GM12872 (cell line): ENCODE measurements around the gene SLC37A1.

Experiments
- TF ChIP-seq, protein P1 (sequence below): IDR thresholded peaks from 3 replicates; pipeline ENCODE4 v1.5.1; 2011; ENCODE audit warnings: low read depth, mild to moderate bottlenecking, low read length, moderate library complexity; ENCODE audit not compliant: insufficient read depth

The SLC37A1 gene

DNA sequence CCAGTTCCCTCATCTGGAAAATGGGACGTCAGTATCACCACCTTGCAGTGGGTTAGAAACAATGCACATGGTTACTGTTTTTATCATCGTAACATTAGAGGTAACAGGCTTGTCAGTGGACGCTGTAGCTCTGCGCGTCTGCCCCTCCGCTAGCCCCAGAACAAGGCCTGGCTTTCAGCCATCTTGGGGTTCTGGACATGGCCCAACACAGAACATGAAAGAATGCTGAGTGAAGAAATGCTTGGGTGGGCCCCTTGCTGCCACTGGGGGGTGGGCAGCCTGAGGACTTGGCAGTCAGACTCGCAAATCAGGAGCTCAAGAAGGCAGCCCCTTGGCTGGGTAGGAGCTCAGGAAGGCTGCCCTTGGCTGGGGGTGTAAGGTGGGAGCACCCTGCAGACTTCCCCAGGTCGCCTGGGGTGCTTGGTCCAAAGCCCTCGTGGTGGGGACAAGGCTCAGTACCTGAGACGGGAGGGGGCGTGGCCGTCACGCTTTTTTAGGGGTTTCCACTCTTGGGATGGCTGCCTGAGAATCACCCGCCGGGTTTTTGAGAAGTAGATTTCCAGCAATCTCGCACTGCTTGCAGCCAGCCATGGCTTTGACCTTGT lies 51.7 kb downstream of the SLC37A1 start:
- TF ChIP-seq, protein P1, sequence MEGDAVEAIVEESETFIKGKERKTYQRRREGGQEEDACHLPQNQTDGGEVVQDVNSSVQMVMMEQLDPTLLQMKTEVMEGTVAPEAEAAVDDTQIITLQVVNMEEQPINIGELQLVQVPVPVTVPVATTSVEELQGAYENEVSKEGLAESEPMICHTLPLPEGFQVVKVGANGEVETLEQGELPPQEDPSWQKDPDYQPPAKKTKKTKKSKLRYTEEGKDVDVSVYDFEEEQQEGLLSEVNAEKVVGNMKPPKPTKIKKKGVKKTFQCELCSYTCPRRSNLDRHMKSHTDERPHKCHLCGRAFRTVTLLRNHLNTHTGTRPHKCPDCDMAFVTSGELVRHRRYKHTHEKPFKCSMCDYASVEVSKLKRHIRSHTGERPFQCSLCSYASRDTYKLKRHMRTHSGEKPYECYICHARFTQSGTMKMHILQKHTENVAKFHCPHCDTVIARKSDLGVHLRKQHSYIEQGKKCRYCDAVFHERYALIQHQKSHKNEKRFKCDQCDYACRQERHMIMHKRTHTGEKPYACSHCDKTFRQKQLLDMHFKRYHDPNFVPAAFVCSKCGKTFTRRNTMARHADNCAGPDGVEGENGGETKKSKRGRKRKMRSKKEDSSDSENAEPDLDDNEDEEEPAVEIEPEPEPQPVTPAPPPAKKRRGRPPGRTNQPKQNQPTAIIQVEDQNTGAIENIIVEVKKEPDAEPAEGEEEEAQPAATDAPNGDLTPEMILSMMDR: no peak

DNA sequence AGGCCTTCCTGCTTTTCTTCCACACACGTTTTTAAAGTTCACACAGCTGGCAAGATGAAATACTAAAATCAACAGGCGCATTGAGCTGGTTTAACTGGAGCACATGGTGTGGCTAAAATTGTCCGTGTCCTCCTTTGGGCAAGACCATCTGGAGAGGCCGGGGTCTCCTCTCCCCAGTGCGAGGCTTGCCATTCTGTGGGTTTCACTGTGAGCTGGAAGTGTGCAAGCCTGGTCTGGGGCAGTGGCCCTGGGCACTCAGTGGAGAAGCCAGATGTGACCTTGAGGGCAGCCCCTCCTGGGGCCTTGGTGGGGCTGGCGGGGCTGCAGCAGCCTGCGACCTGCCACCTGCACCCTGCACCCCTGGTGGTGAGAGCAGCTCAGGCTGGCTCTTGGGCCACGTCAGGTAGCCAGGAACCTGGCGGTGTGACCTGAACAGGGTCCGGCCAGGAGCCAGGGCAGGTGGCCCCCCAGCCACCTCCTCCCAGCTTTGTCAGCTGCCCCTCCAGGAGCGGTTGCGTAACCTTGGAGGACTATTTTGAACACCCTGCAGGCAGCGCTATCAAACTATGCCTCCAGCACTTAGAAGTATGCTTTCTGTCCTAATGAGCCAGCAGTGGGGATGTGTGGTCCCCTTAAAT lies 52.4 kb downstream of the SLC37A1 start:
- TF ChIP-seq, protein P1: no peak

DNA sequence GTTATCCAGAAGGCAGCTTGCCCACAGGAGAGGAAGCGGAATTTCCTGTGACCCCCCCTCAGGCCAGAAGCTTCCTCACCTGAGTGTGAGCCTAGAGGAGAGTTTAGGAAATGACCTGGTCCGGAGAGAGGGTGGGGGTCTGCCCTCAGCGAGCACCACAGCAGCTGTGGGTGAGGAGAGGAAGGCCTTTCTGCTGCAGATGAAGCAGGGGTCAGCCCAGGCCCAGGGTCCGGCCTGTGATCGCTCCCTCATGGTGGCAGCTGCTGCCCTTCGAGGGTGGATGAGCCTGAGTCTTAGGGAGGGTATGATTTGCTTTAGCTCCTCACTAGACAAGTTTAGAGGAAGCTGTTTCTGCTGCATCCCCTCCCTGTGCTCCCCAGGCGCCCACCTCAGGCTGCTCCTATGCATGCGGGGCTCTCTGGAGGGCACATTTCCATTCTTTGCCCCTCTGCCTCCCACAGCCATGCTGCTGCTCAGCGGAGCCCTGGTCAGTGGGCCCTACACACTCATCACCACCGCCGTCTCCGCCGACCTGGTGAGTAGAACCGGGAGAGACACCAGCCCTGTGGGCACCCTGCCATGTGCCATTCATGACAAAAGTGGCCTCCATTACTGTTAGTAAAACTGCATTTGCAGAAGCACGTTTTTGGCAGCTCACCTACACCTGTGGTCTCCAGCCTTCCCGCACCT lies 53.0 kb downstream of the SLC37A1 start:
- TF ChIP-seq, protein P1: no peak

DNA sequence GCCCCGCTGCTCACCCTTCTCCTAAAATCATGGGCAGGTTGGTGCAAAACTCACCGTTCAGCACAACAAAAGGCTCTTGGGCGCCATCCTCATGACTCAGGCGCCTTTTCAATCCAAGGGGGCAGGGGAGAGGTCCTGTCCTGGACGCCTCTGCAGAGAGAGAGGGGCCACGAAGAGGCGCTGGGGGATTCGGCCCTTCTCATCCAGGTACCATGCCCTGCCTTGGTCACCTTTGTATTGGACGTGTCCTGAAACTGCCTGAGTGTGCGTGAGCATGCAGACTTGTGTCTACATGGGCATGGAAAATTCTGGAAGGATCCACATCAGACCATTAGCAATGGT lies 53.5 kb downstream of the SLC37A1 start:
- TF ChIP-seq, protein P1: no peak

DNA sequence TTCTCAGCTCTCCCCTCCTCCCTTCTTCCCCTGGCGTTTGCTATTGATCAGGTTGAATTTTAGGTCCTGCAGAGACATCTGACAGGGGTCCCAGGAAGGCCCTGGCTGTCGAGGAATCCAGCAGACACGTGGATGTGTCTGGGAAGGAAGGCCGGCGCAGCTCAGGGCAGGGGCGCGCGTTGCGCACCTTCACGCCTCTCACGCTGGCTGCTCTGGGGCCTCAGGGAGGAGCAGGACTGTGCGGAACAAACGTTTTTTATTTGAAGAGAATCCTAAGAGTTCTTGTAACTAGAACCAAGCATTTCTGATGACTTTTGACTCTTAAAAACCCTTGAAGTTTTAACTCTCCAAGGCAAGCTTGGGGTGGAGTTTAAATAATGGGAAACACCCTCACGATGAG lies 54.2 kb downstream of the SLC37A1 start:
- TF ChIP-seq, protein P1: no peak

DNA sequence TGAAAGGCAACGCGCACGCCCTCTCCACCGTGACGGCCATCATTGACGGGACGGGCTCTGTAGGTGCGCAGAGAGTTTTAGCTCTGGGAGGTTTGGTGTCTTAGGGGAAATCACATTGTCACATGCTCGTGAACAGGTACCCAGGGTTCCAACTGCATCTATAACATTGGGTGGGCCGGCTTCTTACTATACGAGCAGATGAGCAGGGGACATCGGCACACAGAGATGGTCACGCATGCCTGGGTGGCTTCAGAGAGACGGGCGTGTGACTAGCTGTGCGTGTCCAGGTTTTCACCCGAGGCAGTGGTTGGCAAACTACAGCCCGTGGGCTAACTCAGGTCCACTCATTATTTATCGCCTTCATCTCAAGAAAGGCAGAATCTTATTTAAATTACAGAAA lies 54.7 kb downstream of the SLC37A1 start:
- TF ChIP-seq, protein P1: no peak

DNA sequence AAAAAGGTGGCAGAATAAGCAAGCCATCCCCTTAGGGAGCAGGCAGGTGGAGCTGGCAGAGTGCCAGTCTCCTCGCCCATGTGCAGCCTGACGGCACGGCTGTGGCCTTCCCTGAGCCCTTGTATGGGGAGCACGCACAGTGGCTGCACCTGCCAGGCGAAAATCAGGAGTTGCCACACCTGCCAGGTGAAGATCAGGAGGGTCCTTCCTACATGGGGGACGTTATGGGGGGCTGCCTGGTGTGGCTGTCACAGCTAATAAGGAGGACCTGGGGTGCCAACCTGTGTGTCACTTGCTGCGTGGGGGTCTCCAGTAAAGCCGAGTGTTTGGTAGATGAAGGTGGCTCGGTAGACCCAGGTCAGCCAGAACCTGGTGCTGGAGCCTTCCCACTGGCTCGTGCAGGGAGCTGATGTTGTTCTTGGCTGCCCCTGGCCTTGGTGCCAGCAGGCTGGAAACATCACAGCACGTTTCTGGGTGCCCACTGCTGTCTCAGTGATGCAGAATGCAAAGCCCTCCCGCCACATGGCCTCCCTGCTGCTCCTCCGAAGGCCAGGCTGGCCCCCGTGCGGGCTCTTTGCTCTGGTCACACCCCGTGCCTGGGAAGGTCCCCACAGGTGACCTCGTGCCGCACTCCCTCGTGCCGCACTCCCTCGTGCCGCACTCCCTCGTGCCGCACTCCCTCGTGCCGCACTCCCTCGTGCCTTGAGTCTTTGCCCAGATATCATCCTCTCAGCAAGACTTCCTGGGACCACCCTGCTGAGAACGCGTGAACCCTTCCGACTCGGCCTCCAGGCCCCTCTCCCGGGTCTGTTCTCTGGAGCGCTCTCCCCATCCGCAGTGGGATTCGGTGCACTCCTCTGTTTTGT lies 55.4 kb downstream of the SLC37A1 start:
- TF ChIP-seq, protein P1: no peak
